Stimulated activated CD4-positive, alpha-beta T cell treated with anti-CD3 and anti-CD28 coated beads, Interleukin-4, amount 100 ng/mL, for 48 hours (primary cell): ENCODE results near the gene DNASE1L2.

Experiments
- DNase-seq, 2 donors: peaks; one replicate each; pipeline ENCODE4 v3.0.0-alpha.2; 2020; ENCODE audit warnings: low read depth in 2 of 2

The DNASE1L2 gene

GRCh38 chr16:2226245-2226793, 9.9 kb upstream of the DNASE1L2 start:
- DNase-seq, result no peak

- DNase-seq, result no peak
Measured at GRCh38 chr16:2226918-2227317, 9.3 kb upstream of the DNASE1L2 start.

- DNase-seq, result no peak
Measured at GRCh38 chr16:2228161-2228824, 8.0 kb upstream of the DNASE1L2 start.

GRCh38 chr16:2229091-2229490, 7.2 kb upstream of the DNASE1L2 start:
- no peak for DNase-seq

- DNase-seq, result no peak
Measured at GRCh38 chr16:2229632-2230250, 6.5 kb upstream of the DNASE1L2 start.

- DNase-seq, result no peak
Measured at GRCh38 chr16:2230376-2230775, 5.9 kb upstream of the DNASE1L2 start.

GRCh38 chr16:2231016-2231931, 5.0 kb upstream of the DNASE1L2 start:
- no peak for DNase-seq

- DNase-seq, result no peak
Measured at GRCh38 chr16:2232094-2232990, 3.9 kb upstream of the DNASE1L2 start.

GRCh38 chr16:2233046-2233775, 3.0 kb upstream of the DNASE1L2 start:
- no peak for DNase-seq

- no peak for DNase-seq
Measured at GRCh38 chr16:2233872-2234812, 2.1 kb upstream of the DNASE1L2 start.

GRCh38 chr16:2234813-2235170, 1.5 kb upstream of the DNASE1L2 start:
- no peak for DNase-seq

- no peak for DNase-seq
Measured at GRCh38 chr16:2235234-2235651, 1.0 kb upstream of the DNASE1L2 start.

GRCh38 chr16:2235695-2236336, 428 bp upstream of the DNASE1L2 start:
- DNase-seq, result no peak

GRCh38 chr16:2237102-2237482, 848 bp downstream of the DNASE1L2 start:
- DNase-seq, result no peak

GRCh38 chr16:2237493-2238149, 1.4 kb downstream of the DNASE1L2 start:
- no peak for DNase-seq

GRCh38 chr16:2238150-2238837, 2.0 kb downstream of the DNASE1L2 start:
- DNase-seq, result no peak

- no peak for DNase-seq
Measured at GRCh38 chr16:2238838-2239675, 2.8 kb downstream of the DNASE1L2 start.
